SH-SY5Y (cell line): ENCODE measurements around the gene CCL17.

Experiments used
- GATA2 ChIP-seq: IDR thresholded peaks from 2 replicates; pipeline ENCODE4 v1.6.1; 2011; ENCODE audit warnings: mild to moderate bottlenecking, low read depth, low read length
- GATA3 ChIP-seq: IDR thresholded peaks from 2 replicates; pipeline ENCODE4 v1.6.1; 2011; ENCODE audit warnings: low read depth, mild to moderate bottlenecking, low read length, moderate library complexity

DNA sequence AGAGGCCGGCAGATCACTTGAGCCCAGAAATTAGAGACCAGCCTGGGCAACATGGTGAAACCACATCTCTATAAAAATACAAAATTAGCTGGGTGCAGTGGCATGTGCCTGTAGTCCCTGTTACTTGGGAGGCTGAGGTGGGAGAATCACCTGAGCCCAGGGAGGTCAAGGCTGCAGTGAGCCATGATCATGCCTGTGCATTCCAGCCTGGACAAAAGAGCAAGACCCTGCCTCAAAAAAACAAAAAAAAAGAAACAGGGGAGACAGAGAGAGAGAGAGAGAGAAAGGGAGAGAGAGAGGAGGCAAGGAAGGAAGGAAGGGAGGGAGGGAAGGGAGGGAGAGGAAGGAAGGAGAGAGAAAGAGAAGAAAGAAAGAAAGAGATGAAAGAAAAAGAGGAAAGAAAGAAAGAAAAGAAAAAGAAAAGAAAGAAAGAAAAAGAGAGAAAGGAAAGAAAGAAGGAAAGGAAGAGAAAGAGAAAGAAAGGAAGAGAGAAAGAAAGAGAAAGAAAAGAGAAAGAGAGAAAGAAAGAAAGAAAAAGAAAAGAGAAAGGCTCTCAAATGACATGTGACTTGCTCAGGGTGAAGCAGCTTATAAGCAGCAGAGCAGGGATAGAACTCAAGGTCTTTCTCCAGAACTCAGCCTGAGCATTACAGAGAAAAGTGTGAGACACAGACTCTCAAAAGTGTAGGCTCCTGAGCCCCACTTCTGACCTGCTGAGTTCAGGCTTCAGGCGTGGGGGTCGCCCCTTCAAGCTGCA, 16.8 kb upstream of the CCL17 start:
- TF ChIP-seq GATA2 (no peak), GATA3 (no peak)
